Liver (tissue), 3 donors: Measurements from ENCODE around the gene TMPRSS6.

Source experiments
- CTCF ChIP-seq: fragments of 150-350 bp; IDR thresholded peaks from 2 replicates; pipeline ENCODE4 v1.5.1; 2017; ENCODE audit warnings: improper control_type of control experiment, low read depth, low read length; ENCODE audit not compliant: missing input control
- RAD21 ChIP-seq, 2 donors: IDR thresholded peaks; 2 replicates each; pipeline ENCODE4 v1.6.1; 2016; ENCODE audit warnings: antibody characterized with exemption in 2 of 2, mild to moderate bottlenecking in 2 of 2
- donor health status: healthy.
- donor health status: healthy.

- TF ChIP-seq CTCF (no peak), RAD21 (IDR thresholded peaks at IDR 0.05) (no peak)
These were observed 86.8 kb downstream of the TMPRSS6 start for GRCh38 chr22:37022483-37023337.
